Gastroesophageal sphincter (tissue), 4 donors: Measurements from ENCODE around the gene VPS33B. TPM values are rescaled to one million over a fixed set of nuclear protein-coding genes. Genes with fewer than 3 reads are reported as not detected.

Experiments used
- ATAC-seq: fragments of 150-250 bp; one replicate; pipeline ENCODE4 v1.9.1; 2016; ENCODE audit warnings: mild to moderate bottlenecking, moderate library complexity
- H3K27ac ChIP-seq, 4 donors: fragments of 200-600 bp; sonication (generic) in 3 of 4; 1 replicate in 3 of 4; 2 replicates in 1 of 4; pipeline ENCODE4 v1.5.1; 2016 to 2019
- H3K27me3 ChIP-seq: fragments of 200-600 bp; sonication (generic); one replicate; pipeline ENCODE4 v1.5.1; 2019
- H3K36me3 ChIP-seq, 2 donors: fragments of 200-600 bp; sonication (generic); one replicate each; pipeline ENCODE4 v1.5.1; 2019; ENCODE audit warnings: control low read depth in 1 of 2
- H3K4me1 ChIP-seq, 3 donors: fragments of 200-600 bp; sonication (generic); 1 replicate in 2 of 3; 2 replicates in 1 of 3; pipeline ENCODE4 v1.5.1; 2016 to 2019; ENCODE audit warnings: control low read depth in 2 of 3
- H3K4me3 ChIP-seq, 2 donors: fragments of 200-600 bp; sonication (generic); one replicate each; pipeline ENCODE4 v1.5.1; 2019; ENCODE audit warnings: mild to moderate bottlenecking in 1 of 2, moderate library complexity in 1 of 2
- H3K9me3 ChIP-seq, 3 donors: fragments of 200-600 bp; sonication (generic); one replicate each; pipeline ENCODE4 v1.5.1; 2017 to 2019; ENCODE audit warnings: control low read depth in 2 of 3
- CTCF ChIP-seq, 4 experiments: fragments of 200-600 bp in 2 of 4; fragments of 450-650 bp in 2 of 4; sonication (generic) in 1 of 4; IDR thresholded peaks; one replicate each; pipeline ENCODE4 v1.5.1; 2017 to 2019; ENCODE audit warnings: antibody characterized with exemption in 4 of 4, mild to moderate bottlenecking in 2 of 4, moderate library complexity in 2 of 4
- EP300 ChIP-seq: sonication (generic); formaldehyde crosslinking; IDR thresholded peaks from one replicate; pipeline ENCODE4 v1.6.1; 2017; ENCODE audit warnings: antibody characterized with exemption, mild to moderate bottlenecking
- POLR2A ChIP-seq, 2 donors: fragments of 450-650 bp; IDR thresholded peaks; one replicate each; pipeline ENCODE4 v1.6.1; 2017; ENCODE audit warnings: antibody characterized with exemption in 2 of 2, mild to moderate bottlenecking in 2 of 2, moderate library complexity in 1 of 2
- POLR2AphosphoS5 ChIP-seq: sonication (generic); formaldehyde crosslinking; IDR thresholded peaks from one replicate; pipeline ENCODE4 v1.6.1; 2017; ENCODE audit warnings: antibody characterized with exemption
- WGBS, 2 donors: methylation state at CpG; one replicate each; pipeline ENCODE4 v1.1.5; 2018; ENCODE audit warnings: low coverage in 1 of 2; 5-methylcytosine and 5-hydroxymethylcytosine counted together
- total RNA-seq, 4 donors: library from RNA; depleted of rRNA; stranded (reverse); fragments of >200 nt; gene quantifications; one replicate each; pipeline ENCODE4 v1.1.0, GENCODE V29; 2016

Gene VPS33B
- total RNA-seq, 4 donors from 2014 or later: 7.8 to 12.8 (median 10.1) TPM

GRCh38 chr15:90957791-90958190, 64.6 kb downstream of the VPS33B start:
- peak overlapping the region in 3 of 4 donors; percentile 39 to 85 (median 84) for H3K27ac ChIP-seq
- H3K4me1 ChIP-seq: peaks cover 2 to 66% (median 16%) of the 10 kb centered on the region in 3 donors
- no peaks in the 10 kb centered on the region for H3K9me3 ChIP-seq
- peak overlapping the region; percentile 77 to 91 for H3K4me3 ChIP-seq
- peaks cover 0 to 41% of the 10 kb centered on the region in 2 donors for H3K36me3 ChIP-seq
- no peaks in the 10 kb centered on the region for H3K27me3 ChIP-seq
- ATAC-seq: no peak
- 44 to 80% methylated on average over 1 to 3 of the region's 6 CpGs for WGBS, 2 donors
- TF ChIP-seq POLR2A (IDR thresholded peaks at IDR 0.05): no peak
- no peak for TF ChIP-seq CTCF (IDR thresholded peaks at IDR 0.05)
- no peak for TF ChIP-seq EP300
- no peak for TF ChIP-seq POLR2AphosphoS5

GRCh38 chr15:90957031-90957790, 65.2 kb downstream of the VPS33B start:
- peak overlapping the region; percentile 77 to 91 for H3K4me3 ChIP-seq
- peaks cover 0 to 44% of the 10 kb centered on the region in 2 donors for H3K36me3 ChIP-seq
- WGBS, 2 donors: 20 to 40% methylated on average over 1 of the region's 63 CpGs
- ATAC-seq: peak; percentile 6
- no peaks in the 10 kb centered on the region for H3K27me3 ChIP-seq
- TF ChIP-seq CTCF (IDR thresholded peaks at IDR 0.05) (no peak), POLR2AphosphoS5 (no peak), EP300 (no peak), POLR2A (IDR thresholded peaks at IDR 0.05) (no peak)
- peaks cover 2 to 66% (median 16%) of the 10 kb centered on the region in 3 donors for H3K4me1 ChIP-seq
- no peaks in the 10 kb centered on the region for H3K9me3 ChIP-seq
- H3K27ac ChIP-seq: peak overlapping the region; percentile 70 to 85 (median 82)

GRCh38 chr15:90956274-90957030, 65.9 kb downstream of the VPS33B start:
- WGBS, 2 donors: 8% methylated on average over 14 of the region's 56 CpGs; no CpG with 5 or more reads in 1 of the 2 donors
- H3K27ac ChIP-seq: peak overlapping the region; percentile 70 to 85 (median 82)
- H3K4me1 ChIP-seq: peaks cover 2 to 66% (median 16%) of the 10 kb centered on the region in 3 donors
- H3K36me3 ChIP-seq: peaks cover 0 to 44% of the 10 kb centered on the region in 2 donors
- H3K4me3 ChIP-seq: peak overlapping the region; percentile 77 to 91
- H3K9me3 ChIP-seq: no peaks in the 10 kb centered on the region
- no peaks in the 10 kb centered on the region for H3K27me3 ChIP-seq
- ATAC-seq: peak; percentile 42
- TF ChIP-seq POLR2A (IDR thresholded peaks at IDR 0.05) (peak in 1 of 2 donors; percentile 27), CTCF (IDR thresholded peaks at IDR 0.05) (peak in 3 of 4 experiments; percentile 94 to 98 (median 95)), EP300 (no peak)

- peaks cover 0 to 44% of the 10 kb centered on the region in 2 donors for H3K36me3 ChIP-seq
- H3K4me1 ChIP-seq: peaks cover 2 to 60% (median 16%) of the 10 kb centered on the region in 3 donors
- H3K9me3 ChIP-seq: no peaks in the 10 kb centered on the region
- H3K27me3 ChIP-seq: no peaks in the 10 kb centered on the region
- peak overlapping the region in 1 of 2 donors; percentile 89 for H3K4me3 ChIP-seq
- 63% methylated on average over 9 to 13 of the region's 20 CpGs for WGBS, 2 donors
- no peak for TF ChIP-seq CTCF (IDR thresholded peaks at IDR 0.05)
- TF ChIP-seq POLR2AphosphoS5: no peak
- no peak for TF ChIP-seq POLR2A (IDR thresholded peaks at IDR 0.05)
- no peak for TF ChIP-seq EP300
- H3K27ac ChIP-seq: peak overlapping the region in 3 of 4 donors; percentile 93 to 97 (median 94)
- no peak for ATAC-seq
Observed at GRCh38 chr15:90955624-90956273, 66.6 kb downstream of the VPS33B start.
